OCI-LY1 (cell line): ENCODE data around the gene GSE1.

ENCODE experiments used
- EZH2 ChIP-seq: fragments of 200-600 bp; sonication (generic), shearing (Covaris generic); IDR thresholded peaks from 2 replicates; pipeline ENCODE4 v1.8.0; 2017; ENCODE audit warnings: borderline replicate concordance, mixed run types, mild to moderate bottlenecking, antibody characterized with exemption, low read length, moderate library complexity, mixed read lengths
- TF ChIP-seq, protein P1 (sequence below): fragments of 200-600 bp; sonication (generic), shearing (Covaris generic); IDR thresholded peaks from 2 replicates; pipeline ENCODE4 v1.5.1; 2017; ENCODE audit warnings: mild to moderate bottlenecking, antibody characterized with exemption, low read length, moderate library complexity, mixed read lengths

- TF ChIP-seq, protein P1, sequence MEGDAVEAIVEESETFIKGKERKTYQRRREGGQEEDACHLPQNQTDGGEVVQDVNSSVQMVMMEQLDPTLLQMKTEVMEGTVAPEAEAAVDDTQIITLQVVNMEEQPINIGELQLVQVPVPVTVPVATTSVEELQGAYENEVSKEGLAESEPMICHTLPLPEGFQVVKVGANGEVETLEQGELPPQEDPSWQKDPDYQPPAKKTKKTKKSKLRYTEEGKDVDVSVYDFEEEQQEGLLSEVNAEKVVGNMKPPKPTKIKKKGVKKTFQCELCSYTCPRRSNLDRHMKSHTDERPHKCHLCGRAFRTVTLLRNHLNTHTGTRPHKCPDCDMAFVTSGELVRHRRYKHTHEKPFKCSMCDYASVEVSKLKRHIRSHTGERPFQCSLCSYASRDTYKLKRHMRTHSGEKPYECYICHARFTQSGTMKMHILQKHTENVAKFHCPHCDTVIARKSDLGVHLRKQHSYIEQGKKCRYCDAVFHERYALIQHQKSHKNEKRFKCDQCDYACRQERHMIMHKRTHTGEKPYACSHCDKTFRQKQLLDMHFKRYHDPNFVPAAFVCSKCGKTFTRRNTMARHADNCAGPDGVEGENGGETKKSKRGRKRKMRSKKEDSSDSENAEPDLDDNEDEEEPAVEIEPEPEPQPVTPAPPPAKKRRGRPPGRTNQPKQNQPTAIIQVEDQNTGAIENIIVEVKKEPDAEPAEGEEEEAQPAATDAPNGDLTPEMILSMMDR: no peak
- TF ChIP-seq EZH2: no peak
Measured at GRCh38 chr16:85643631-85644030, 30.5 kb downstream of the GSE1 start.
